ENCODE data around the gene ZNF157.

The ZNF157 gene

GRCh38 chrX:47458528-47458927 is 88.2 kb downstream of the ZNF157 start:
- H3K36me3 ChIP-seq (ENCODE audit: insufficient read depth, low read length): peaks cover 28% of the 10 kb centered on the region
- H3K4me1 ChIP-seq (ENCODE audit: insufficient read depth, low read length, severe bottlenecking): no peaks in the 10 kb centered on the region
- no peak overlapping the region for H3K4me2 ChIP-seq (ENCODE audit: low read length)
- H3K27ac ChIP-seq (ENCODE audit: low read depth, low read length, poor library complexity, severe bottlenecking): no peak overlapping the region
- H4K20me1 ChIP-seq (ENCODE audit: insufficient read depth, low read length): no peaks in the 10 kb centered on the region
- H3K27me3 ChIP-seq (ENCODE audit: insufficient read depth, low read length): no peaks in the 10 kb centered on the region
- H3F3A ChIP-seq (ENCODE audit: insufficient read depth, low read length): no peaks in the 10 kb centered on the region
- H3K4me3 ChIP-seq (ENCODE audit: low read depth, low read length, poor library complexity, severe bottlenecking): no peak overlapping the region
- no peaks in the 10 kb centered on the region for H3K79me2 ChIP-seq (ENCODE audit: insufficient read depth, low read length)
- TF ChIP-seq CTCF (IDR thresholded peaks at IDR 0.05; ENCODE audit: low read length): no peak
- H3K9me2 ChIP-seq (ENCODE audit: low read depth, low read length): no peaks in the 10 kb centered on the region
- no peak overlapping the region for H2AFZ ChIP-seq (ENCODE audit: low read length)
- no peak overlapping the region for H3K9ac ChIP-seq (ENCODE audit: low read length)
- H3K9me3 ChIP-seq (ENCODE audit: low read length): no peaks in the 10 kb centered on the region

GRCh38 chrX:47460561-47460960 is 90.2 kb downstream of the ZNF157 start:
- H3K4me1 ChIP-seq (ENCODE audit: insufficient read depth, low read length, severe bottlenecking): no peaks in the 10 kb centered on the region
- H3K4me2 ChIP-seq (ENCODE audit: low read length): no peak overlapping the region
- no peaks in the 10 kb centered on the region for H3F3A ChIP-seq (ENCODE audit: insufficient read depth, low read length)
- no peaks in the 10 kb centered on the region for H3K9me3 ChIP-seq (ENCODE audit: low read length)
- H3K9me2 ChIP-seq (ENCODE audit: low read depth, low read length): no peaks in the 10 kb centered on the region
- no peaks in the 10 kb centered on the region for H3K79me2 ChIP-seq (ENCODE audit: insufficient read depth, low read length)
- TF ChIP-seq CTCF (IDR thresholded peaks at IDR 0.05; ENCODE audit: low read length): no peak
- TF ChIP-seq EZH2 (IDR thresholded peaks at IDR 0.05; ENCODE audit: borderline replicate concordance, low read length): no peak
- no peaks in the 10 kb centered on the region for H3K27me3 ChIP-seq (ENCODE audit: insufficient read depth, low read length)
- H3K36me3 ChIP-seq (ENCODE audit: insufficient read depth, low read length): peaks cover 13% of the 10 kb centered on the region
- H4K20me1 ChIP-seq (ENCODE audit: insufficient read depth, low read length): no peaks in the 10 kb centered on the region
- no peak overlapping the region for H3K4me3 ChIP-seq (ENCODE audit: low read depth, low read length, poor library complexity, severe bottlenecking)
- H3K27ac ChIP-seq (ENCODE audit: low read depth, low read length, poor library complexity, severe bottlenecking): no peak overlapping the region
- no peak overlapping the region for H2AFZ ChIP-seq (ENCODE audit: low read length)
- no peak overlapping the region for H3K9ac ChIP-seq (ENCODE audit: low read length)

All from OCI-LY1 (cell line).